ENCODE measurements around the gene NKG7.

The NKG7 gene

GRCh38 chr19:51342631-51343569, 29.6 kb downstream of the NKG7 start:
- Histone ChIP-seq H3K4me1 (ENCODE audit: control insufficient read depth, insufficient read depth, low read length, unreplicated experiment) (no peaks in the 10 kb centered on the region), H3K27me3 (ENCODE audit: insufficient read depth, low read length) (no peaks in the 10 kb centered on the region), H3K36me3 (ENCODE audit: insufficient read depth, low read length) (no peaks in the 10 kb centered on the region), H3K27ac (ENCODE audit: low read depth, low read length) (no peak overlapping the region), H3K79me2 (ENCODE audit: control insufficient read depth, insufficient read depth, low read length, unreplicated experiment) (no peaks in the 10 kb centered on the region), H2AFZ (ENCODE audit: low read length, unreplicated experiment) (no peak overlapping the region), H3K4me3 (ENCODE audit: low read depth, low read length) (no peak overlapping the region)

DNA sequence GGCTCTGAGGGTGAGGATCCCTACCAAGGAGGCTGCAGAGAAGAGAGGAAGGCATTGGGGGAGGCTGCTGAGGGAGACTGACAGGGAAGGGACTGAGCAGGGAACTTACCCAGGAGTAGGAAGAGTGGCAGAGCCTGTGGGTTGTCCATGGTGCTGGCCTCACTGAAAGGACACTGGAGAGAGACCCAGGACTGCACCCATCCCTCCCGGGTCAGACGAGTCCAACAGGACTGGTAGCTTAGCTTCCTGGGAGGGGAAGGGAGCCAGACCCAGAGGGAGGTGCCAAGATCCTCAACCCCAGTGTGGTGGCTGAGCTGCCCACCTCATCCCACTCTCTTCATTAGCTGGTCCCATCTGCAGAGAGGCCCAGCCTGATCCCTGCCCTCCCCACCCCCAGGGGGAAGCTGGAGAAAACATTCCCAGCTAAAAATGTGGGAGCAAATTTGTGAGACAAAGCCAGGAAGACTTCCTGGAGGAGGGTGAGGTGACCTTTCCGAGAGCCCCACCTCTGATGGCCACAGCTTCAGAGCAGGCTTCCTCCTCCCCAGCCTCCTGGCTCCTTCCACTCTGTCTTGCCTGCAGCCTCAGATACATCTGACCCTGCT, 30.4 kb downstream of the NKG7 start, which contains the start of gene VSIG10L:
TSS of gene VSIG10L (minus strand) at position 164 of the 605 bp plus-strand sequence. CDS start at position 149, 15 bp downstream.
- peak within 1 kb of the TSS; percentile 78; the same call in 1 of the 2 replicates for H3K4me3 ChIP-seq (ENCODE audit: low read depth, low read length)
- no peaks in the 10 kb centered on the region for H3K36me3 ChIP-seq (ENCODE audit: insufficient read depth, low read length)
- no peaks in the 10 kb centered on the region for H3K4me1 ChIP-seq (ENCODE audit: control insufficient read depth, insufficient read depth, low read length, unreplicated experiment)
- no peak within 1 kb of the TSS for H2AFZ ChIP-seq (ENCODE audit: low read length, unreplicated experiment)
- no peaks in the 10 kb centered on the region for H3K79me2 ChIP-seq (ENCODE audit: control insufficient read depth, insufficient read depth, low read length, unreplicated experiment)
- no peaks in the 10 kb centered on the region for H3K27me3 ChIP-seq (ENCODE audit: insufficient read depth, low read length)
- no peak within 1 kb of the TSS for H3K27ac ChIP-seq (ENCODE audit: low read depth, low read length)

GRCh38 chr19:51341066-51341465, 31.4 kb downstream of the NKG7 start:
- no peaks in the 10 kb centered on the region for H3K27me3 ChIP-seq (ENCODE audit: insufficient read depth, low read length)
- peak overlapping the region; percentile 78; the same call in 1 of the 2 replicates for H3K4me3 ChIP-seq (ENCODE audit: low read depth, low read length)
- H2AFZ ChIP-seq (ENCODE audit: low read length, unreplicated experiment), result no peak overlapping the region
- H3K4me1 ChIP-seq (ENCODE audit: control insufficient read depth, insufficient read depth, low read length, unreplicated experiment), result no peaks in the 10 kb centered on the region
- H3K79me2 ChIP-seq (ENCODE audit: control insufficient read depth, insufficient read depth, low read length, unreplicated experiment), result no peaks in the 10 kb centered on the region
- H3K36me3 ChIP-seq (ENCODE audit: insufficient read depth, low read length), result no peaks in the 10 kb centered on the region
- no peak overlapping the region for H3K27ac ChIP-seq (ENCODE audit: low read depth, low read length)

DNA sequence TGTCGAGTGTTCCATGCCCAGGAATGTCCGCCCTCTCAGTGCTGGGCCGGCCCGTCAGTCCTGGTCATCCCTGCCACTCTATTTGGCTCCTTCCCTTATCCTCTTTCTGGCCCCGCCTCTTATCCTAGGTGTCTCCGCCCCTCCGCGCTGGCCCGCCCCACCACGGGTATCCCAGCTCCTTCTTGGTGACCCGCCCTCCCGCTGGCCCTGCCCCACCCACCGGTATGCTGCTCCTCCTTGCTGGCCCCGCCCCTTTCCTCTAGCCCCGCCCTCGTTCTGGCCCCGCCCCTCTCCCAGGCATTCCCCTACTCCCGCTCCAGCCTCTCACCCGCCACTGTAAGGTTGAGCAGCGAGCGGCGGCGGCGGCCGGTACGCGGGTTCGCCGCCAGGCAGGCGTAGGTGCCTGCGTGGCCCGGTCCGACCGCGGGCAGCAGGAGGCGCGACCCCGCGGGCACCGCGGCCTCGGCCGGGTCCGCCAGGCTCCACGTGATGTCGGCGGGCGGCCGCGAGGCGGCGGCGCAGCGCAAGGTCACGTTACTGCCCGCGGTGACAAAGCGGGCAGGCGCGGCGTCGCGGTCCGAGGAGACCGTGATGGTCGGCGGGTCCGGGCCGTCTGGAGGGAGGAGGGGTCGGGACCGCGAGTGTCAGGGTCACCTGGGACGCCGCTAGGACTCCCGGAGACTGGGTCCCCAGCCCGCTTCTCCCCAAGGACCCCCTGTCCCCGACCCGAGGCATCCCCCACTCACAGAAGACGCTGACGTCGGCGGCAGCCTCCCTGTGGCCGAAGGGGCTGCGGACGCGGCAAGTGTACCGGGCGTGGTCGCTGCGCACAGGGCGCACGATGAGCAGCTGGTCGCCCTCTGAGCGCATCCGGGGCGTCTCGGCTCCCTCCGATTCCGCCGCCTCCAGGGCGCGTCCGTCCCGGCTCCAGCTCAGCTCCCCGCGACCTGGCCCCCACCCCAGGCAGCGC, 32.5 kb downstream of the NKG7 start:
- Histone ChIP-seq H3K4me3 (ENCODE audit: low read depth, low read length) (peak overlapping the region; percentile 81), H3K27ac (ENCODE audit: low read depth, low read length) (peak overlapping the region; percentile 55; the same call in 1 of the 2 replicates), H2AFZ (ENCODE audit: low read length, unreplicated experiment) (peak overlapping the region; percentile 50), H3K4me1 (ENCODE audit: control insufficient read depth, insufficient read depth, low read length, unreplicated experiment) (no peaks in the 10 kb centered on the region), H3K79me2 (ENCODE audit: control insufficient read depth, insufficient read depth, low read length, unreplicated experiment) (no peaks in the 10 kb centered on the region), H3K36me3 (ENCODE audit: insufficient read depth, low read length) (no peaks in the 10 kb centered on the region), H3K27me3 (ENCODE audit: insufficient read depth, low read length) (no peaks in the 10 kb centered on the region)

GRCh38 chr19:51339313-51339686, 33.2 kb downstream of the NKG7 start:
- H3K4me1 ChIP-seq (ENCODE audit: control insufficient read depth, insufficient read depth, low read length, unreplicated experiment), result no peaks in the 10 kb centered on the region
- H3K27me3 ChIP-seq (ENCODE audit: insufficient read depth, low read length), result no peaks in the 10 kb centered on the region
- peak overlapping the region; percentile 34 for H2AFZ ChIP-seq (ENCODE audit: low read length, unreplicated experiment)
- no peaks in the 10 kb centered on the region for H3K36me3 ChIP-seq (ENCODE audit: insufficient read depth, low read length)
- H3K27ac ChIP-seq (ENCODE audit: low read depth, low read length), result peak overlapping the region; percentile 30
- peak overlapping the region; percentile 81 for H3K4me3 ChIP-seq (ENCODE audit: low read depth, low read length)
- H3K79me2 ChIP-seq (ENCODE audit: control insufficient read depth, insufficient read depth, low read length, unreplicated experiment), result no peaks in the 10 kb centered on the region

- H3K4me3 ChIP-seq (ENCODE audit: low read depth, low read length), result peak overlapping the region; percentile 81
- peak overlapping the region; percentile 34 for H2AFZ ChIP-seq (ENCODE audit: low read length, unreplicated experiment)
- H3K27me3 ChIP-seq (ENCODE audit: insufficient read depth, low read length), result no peaks in the 10 kb centered on the region
- no peaks in the 10 kb centered on the region for H3K79me2 ChIP-seq (ENCODE audit: control insufficient read depth, insufficient read depth, low read length, unreplicated experiment)
- no peaks in the 10 kb centered on the region for H3K4me1 ChIP-seq (ENCODE audit: control insufficient read depth, insufficient read depth, low read length, unreplicated experiment)
- H3K36me3 ChIP-seq (ENCODE audit: insufficient read depth, low read length), result no peaks in the 10 kb centered on the region
- H3K27ac ChIP-seq (ENCODE audit: low read depth, low read length), result peak overlapping the region; percentile 30; the same call in 1 of the 2 replicates
Measured at GRCh38 chr19:51338563-51339312, 33.7 kb downstream of the NKG7 start.

DNA sequence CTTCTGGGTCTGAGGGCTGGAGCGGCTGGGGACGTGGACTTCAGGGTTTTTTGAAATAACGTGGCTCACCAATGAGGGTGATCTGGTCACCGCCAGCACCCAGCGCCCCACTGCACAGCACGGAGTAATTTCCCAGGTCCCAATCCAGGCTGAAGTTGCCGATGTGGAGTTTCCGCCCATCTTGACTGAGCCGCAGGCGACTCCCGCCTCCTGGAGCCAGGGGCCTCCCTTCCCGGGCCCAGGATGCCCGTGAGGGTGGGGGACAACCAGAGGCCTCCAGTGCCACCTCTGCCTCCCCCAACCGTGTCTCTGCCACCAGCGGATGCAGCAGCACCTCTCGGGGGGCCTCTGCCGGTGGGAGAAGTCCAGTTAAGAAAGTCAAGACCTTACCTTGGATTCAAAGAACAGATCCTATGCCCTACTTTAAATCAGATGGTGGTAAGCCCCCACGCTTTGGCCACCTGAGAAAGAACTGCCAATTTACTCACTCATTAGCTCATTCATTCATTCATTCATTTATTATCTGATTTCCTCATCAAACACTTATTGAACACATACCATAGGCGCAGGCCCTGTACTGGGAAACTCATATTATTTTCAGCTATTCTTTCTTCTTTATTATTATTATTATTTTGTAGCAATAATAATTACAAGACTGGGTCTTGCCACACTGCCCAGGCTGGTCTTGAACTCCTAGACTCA, 34.4 kb downstream of the NKG7 start:
- Histone ChIP-seq H3K27me3 (ENCODE audit: insufficient read depth, low read length) (no peaks in the 10 kb centered on the region), H3K4me1 (ENCODE audit: control insufficient read depth, insufficient read depth, low read length, unreplicated experiment) (no peaks in the 10 kb centered on the region), H3K27ac (ENCODE audit: low read depth, low read length) (0 out of 2 replicates have a peak overlapping the region, but pooled peaks have one; percentile 30), H3K4me3 (ENCODE audit: low read depth, low read length) (peak overlapping the region; percentile 81; the same call in 1 of the 2 replicates), H3K79me2 (ENCODE audit: control insufficient read depth, insufficient read depth, low read length, unreplicated experiment) (no peaks in the 10 kb centered on the region), H2AFZ (ENCODE audit: low read length, unreplicated experiment) (no peak overlapping the region), H3K36me3 (ENCODE audit: insufficient read depth, low read length) (no peaks in the 10 kb centered on the region)

GRCh38 chr19:51337141-51337860, 35.2 kb downstream of the NKG7 start:
- Histone ChIP-seq H3K36me3 (ENCODE audit: insufficient read depth, low read length) (no peaks in the 10 kb centered on the region), H3K4me1 (ENCODE audit: control insufficient read depth, insufficient read depth, low read length, unreplicated experiment) (no peaks in the 10 kb centered on the region), H3K4me3 (ENCODE audit: low read depth, low read length) (no peak overlapping the region), H3K27me3 (ENCODE audit: insufficient read depth, low read length) (no peaks in the 10 kb centered on the region), H2AFZ (ENCODE audit: low read length, unreplicated experiment) (no peak overlapping the region), H3K79me2 (ENCODE audit: control insufficient read depth, insufficient read depth, low read length, unreplicated experiment) (no peaks in the 10 kb centered on the region), H3K27ac (ENCODE audit: low read depth, low read length) (no peak overlapping the region)
